GM12878 (cell line): ENCODE measurements around the gene RUFY3. TPM values are rescaled to one million over a fixed set of nuclear protein-coding genes. Genes with fewer than 3 reads are reported as not detected.

Experiments used
- ATAC-seq: fragments of 200-7000 bp; cut with Tn5 transposase; 3 replicates; pipeline ENCODE4 v1.9.1; 2020; ENCODE audit warnings: mild to moderate bottlenecking, moderate library complexity
- BruUV-seq: library from RNA; stranded (reverse); fragments of 400-500 nt; replicated peaks from 2 replicates; lab custom pipeline; 2021; lab: Mats Ljungman, UMichigan
- CTCF ChIA-PET: fragments of 300-600 bp; sonication (Branson Sonifier 250); formaldehyde crosslinking; extraction: SDS; loops from one replicate; lab custom pipeline; 2021; ENCODE audit warnings: inconsistent platforms; lab: Yijun Ruan, JAX
- POLR2A ChIA-PET: fragments of 350-600 bp; formaldehyde crosslinking; extraction: SDS; loops from one replicate; lab custom pipeline; 2021; ENCODE audit warnings: inconsistent platforms; lab: Charles Lee
- RAD21 ChIA-PET: fragments of 300-600 bp; sonication (Branson Sonifier 250); formaldehyde crosslinking; loops from one replicate; lab custom pipeline; 2023; ENCODE audit warnings: antibody characterized with exemption; ENCODE audit not compliant: unreplicated experiment; lab: Charles Lee
- SMC1A ChIA-PET: fragments of 300-600 bp; sonication (Branson Sonifier 250); formaldehyde crosslinking; loops from one replicate; lab custom pipeline; 2023; ENCODE audit not compliant: unreplicated experiment, uncharacterized antibody; lab: Charles Lee
- DNase-seq: peaks from one replicate; pipeline ENCODE4 v3.0.0-alpha.2; 2011; ENCODE audit warnings: low read depth, low spot score
- FAIRE-seq: peaks from 3 replicates; lab custom pipeline; 2011; peaks lifted over from hg19 to GRCh38; lab: Jason Lieb, UNC
- H2AFZ ChIP-seq: 2 replicates; pipeline ENCODE4 v1.6.0; 2011; ENCODE audit warnings: low read depth, low read length, control low read depth; ENCODE audit not compliant: control insufficient read depth
- H3K27ac ChIP-seq: 2 replicates; pipeline ENCODE4 v1.5.1; 2011; ENCODE audit warnings: control low read depth; ENCODE audit not compliant: control insufficient read depth, insufficient read depth
- H3K27me3 ChIP-seq, 2 experiments: replicated peaks in 1 of 2; 2 replicates each; pipeline versions ENCODE4 v1.6.0 to v1.6.1; 2011; ENCODE audit warnings: low read length in 1 of 2; ENCODE audit not compliant: control insufficient read depth in 2 of 2, insufficient read depth in 2 of 2
- H3K36me3 ChIP-seq, 2 experiments: 2 replicates each; pipeline ENCODE4 v1.5.1; 2011; ENCODE audit warnings: low read length in 1 of 2; ENCODE audit not compliant: control insufficient read depth in 2 of 2, insufficient read depth in 2 of 2
- H3K4me1 ChIP-seq: 2 replicates; pipeline ENCODE4 v1.6.1; 2011; ENCODE audit warnings: mild to moderate bottlenecking, low read length, moderate library complexity, mixed read lengths; ENCODE audit not compliant: control insufficient read depth, insufficient read depth
- H3K4me2 ChIP-seq: 2 replicates; pipeline ENCODE4 v1.6.0; 2011; ENCODE audit warnings: control low read depth; ENCODE audit not compliant: control insufficient read depth, insufficient read depth
- H3K4me3 ChIP-seq: fragments of 200-600 bp; sonication (generic); 2 replicates; pipeline ENCODE4 v1.5.1; 2016
- H3K79me2 ChIP-seq: 2 replicates; pipeline ENCODE4 v1.6.0; 2011; ENCODE audit warnings: low read length; ENCODE audit not compliant: control insufficient read depth, insufficient read depth
- H3K9ac ChIP-seq: 2 replicates; pipeline ENCODE4 v1.8.0; 2011; ENCODE audit warnings: low read length, control low read depth, mixed read lengths; ENCODE audit not compliant: control insufficient read depth, insufficient read depth
- H3K9me3 ChIP-seq: replicated peaks from 3 replicates; pipeline ENCODE4 v1.5.1; 2011; ENCODE audit warnings: mild to moderate bottlenecking, low read length; ENCODE audit not compliant: control insufficient read depth, insufficient read depth
- H4K20me1 ChIP-seq: 2 replicates; pipeline ENCODE4 v1.6.0; 2011; ENCODE audit not compliant: control insufficient read depth, insufficient read depth
- BCL3 ChIP-seq: IDR thresholded peaks from 2 replicates; pipeline ENCODE4 v1.6.1; 2011; ENCODE audit warnings: borderline replicate concordance, low read depth, mild to moderate bottlenecking, moderate library complexity, low read length; ENCODE audit not compliant: insufficient read depth, poor library complexity, severe bottlenecking
- BHLHE40 ChIP-seq, 2 experiments: fragments of 450-650 bp in 1 of 2; IDR thresholded peaks; 2 replicates each; pipeline ENCODE4 v1.6.1; 2011 to 2017; ENCODE audit warnings: low read depth in 2 of 2, borderline replicate concordance in 1 of 2, improper control_type of control experiment in 1 of 2, low read length in 1 of 2, mild to moderate bottlenecking in 1 of 2
- E4F1 ChIP-seq: fragments of 450-650 bp; IDR thresholded peaks from 2 replicates; pipeline ENCODE4 v1.6.1; 2018; ENCODE audit warnings: borderline replicate concordance, mild to moderate bottlenecking; ENCODE audit not compliant: partially characterized antibody
- EZH2 ChIP-seq: IDR thresholded peaks from 2 replicates; pipeline ENCODE4 v1.6.1; 2012; ENCODE audit warnings: low read depth, mild to moderate bottlenecking, control low read depth, inconsistent platforms, low read length, borderline replicate concordance; ENCODE audit not compliant: control insufficient read depth
- IKZF1 ChIP-seq: fragments of 450-650 bp; conservative IDR thresholded peaks from 2 replicates; pipeline ENCODE4 v1.6.1; 2017; ENCODE audit warnings: antibody characterized with exemption, mild to moderate bottlenecking
- IRF3 ChIP-seq: fragments of 450-650 bp; IDR thresholded peaks from 2 replicates; pipeline ENCODE4 v1.6.1; 2014; ENCODE audit warnings: mild to moderate bottlenecking
- NR2C1 ChIP-seq: fragments of 450-650 bp; IDR thresholded peaks from 2 replicates; pipeline ENCODE4 v1.6.1; 2017; ENCODE audit warnings: antibody characterized with exemption, mild to moderate bottlenecking, moderate library complexity
- PKNOX1 ChIP-seq: fragments of 450-650 bp; IDR thresholded peaks from 2 replicates; pipeline ENCODE4 v1.6.1; 2016; ENCODE audit warnings: mild to moderate bottlenecking
- RB1 ChIP-seq: fragments of 450-650 bp; formaldehyde crosslinking; IDR thresholded peaks from 2 replicates; pipeline ENCODE4 v1.6.1; 2017; ENCODE audit warnings: mild to moderate bottlenecking, borderline replicate concordance
- SIN3A ChIP-seq: IDR thresholded peaks from 2 replicates; pipeline ENCODE4 v1.6.1; 2012; ENCODE audit warnings: low read depth, low read length, improper control_type of control experiment
- SP1 ChIP-seq: IDR thresholded peaks from one replicate; pipeline ENCODE4 v1.6.1; 2011; ENCODE audit warnings: low read depth, low read length
- SPI1 ChIP-seq: IDR thresholded peaks from 2 replicates; pipeline ENCODE4 v1.6.1; 2011; ENCODE audit warnings: low read depth, mild to moderate bottlenecking, low read length, moderate library complexity, borderline replicate concordance; ENCODE audit not compliant: insufficient read depth
- SRF ChIP-seq, 2 experiments: IDR thresholded peaks; 2 replicates each; pipeline ENCODE4 v1.6.1; 2011; ENCODE audit warnings: low read depth in 2 of 2, low read length in 2 of 2, mild to moderate bottlenecking in 1 of 2, moderate library complexity in 1 of 2
- STAT1 ChIP-seq: fragments of 450-650 bp; conservative IDR thresholded peaks from 2 replicates; pipeline ENCODE4 v1.6.1; 2014; ENCODE audit warnings: antibody characterized with exemption, mild to moderate bottlenecking
- TARDBP ChIP-seq: IDR thresholded peaks from 2 replicates; pipeline ENCODE4 v1.6.1; 2016; ENCODE audit warnings: borderline replicate concordance
- ZNF384 ChIP-seq: IDR thresholded peaks from 2 replicates; pipeline ENCODE4 v1.6.1; 2012; ENCODE audit warnings: low read depth, mild to moderate bottlenecking, low read length, improper control_type of control experiment, borderline replicate concordance
- WGBS: methylation state at CpG from one replicate; pipeline ENCODE4 v1.1.6; 2016; ENCODE audit warnings: low lambda C conversion rate; ENCODE audit not compliant: insufficient replicate concordance, insufficient coverage; ENCODE audit errors: missing lambda C conversion rate; 5-methylcytosine and 5-hydroxymethylcytosine counted together
- in situ Hi-C: fragments of 300-500 bp; cut with MboI; formaldehyde crosslinking; loops from 9 replicates; pipeline ENCODE4 v1.14.3; 2018; ENCODE audit warnings: mixed read lengths
- intact Hi-C: fragments of 100-400 bp; cut with micrococcal nuclease; formaldehyde crosslinking; loops from one replicate; pipeline ENCODE4 v1.14.2; 2022; ENCODE audit not compliant: unreplicated experiment
- polyA plus RNA-seq, 11 experiments: library from polyadenylated mRNA; depleted of rRNA in 4 of 11; unstranded in 6 of 11; stranded (reverse) in 5 of 11; fragments of >200 nt; fragmentation: Nextera tagmentation in 4 of 11; fragmentation: Illumina TruSeq in 1 of 11; extraction: Ambion mirVana in 4 of 11; extraction: Trizol in 1 of 11; gene quantifications; 1 replicate in 1 of 11; 2 replicates in 10 of 11; pipeline versions ENCODE4 v1.2.1 to v1.2.3, GENCODE V29; 2011 to 2016; ENCODE audit warnings: inconsistent platforms in 2 of 11, missing spikeins in 2 of 11, low read depth in 1 of 11
- total RNA-seq, 4 experiments: library from RNA; depleted of rRNA in 3 of 4; stranded (reverse); fragments of >200 nt in 3 of 4; fragmentation: Illumina TruSeq in 1 of 4; extraction: Trizol in 1 of 4; gene quantifications; 2 replicates each; pipeline versions ENCODE4 v1.2.1 to v1.2.3, GENCODE V29; 2013 to 2021

Gene RUFY3
- total and polyA plus RNA-seq, 10 of the 15 experiments (the other 5 are each of a cell fraction or from before 2014, with no cell fraction given) = 5.1 to 28.3 (median 13.1) TPM

GRCh38 chr4:70839589-70840093 lies 117.9 kb downstream of the RUFY3 start, which contains the start of gene GRSF1:
TSS of gene GRSF1 (minus strand) at chr4:70839890. CDS start at chr4:70839827, 63 bp downstream.
- no peak for FAIRE-seq
- ChIA-PET CTCF (interaction anchor here (0.6 to 2.1 kb wide), 6 partner anchors 39 to 171 kb away, joined by 3 to 7 read pairs (median 3); no protein-coding TSS in a partner anchor), RAD21 (interaction anchor here (0.6 to 1.1 kb wide), 4 partner anchors 81 to 157 kb away, joined by 3 to 7 read pairs (median 3); no protein-coding TSS in a partner anchor), POLR2A (interaction anchor here (0.6 to 2.5 kb wide), 6 partner anchors 9 to 156 kb away, joined by 3 to 16 read pairs (median 5); partner anchors contain the start of gene DCK), SMC1A (interaction anchor here (0.9 to 4.3 kb wide), 5 partner anchors 62 to 155 kb away, joined by 3 to 24 read pairs (median 4); partner anchors contain the start of genes DCK and MOB1B)
- peak within 1 kb of the TSS; percentile 80 for H2AFZ ChIP-seq
- H3K9ac ChIP-seq = peak within 1 kb of the TSS; percentile 90
- DNase-seq = peak; percentile 60
- under 1% methylated on average over 38 of the region's 51 CpGs for whole genome bisulfite sequencing
- peaks cover 42% of the 10 kb centered on the region for H3K79me2 ChIP-seq
- H3K27me3 ChIP-seq = no peaks in the 10 kb centered on the region
- peak within 1 kb of the TSS; percentile 87 for H3K4me2 ChIP-seq
- ATAC-seq = peak; percentile 86
- intact Hi-C loops (loop anchor here (2.0 to 10.0 kb wide), 8 partner anchors 63 to 1275 kb away; partner anchors contain the start of genes DCK, MOB1B and UTP3), in situ Hi-C loops (loop anchor here (5.0 kb wide), 1 partner anchor 153 kb away; the partner anchor contains the start of gene DCK)
- H3K4me1 ChIP-seq = peaks cover 13% of the 10 kb centered on the region
- BruUV-seq = no TSS peak
- H3K9me3 ChIP-seq = no peaks in the 10 kb centered on the region
- H4K20me1 ChIP-seq = no peaks in the 10 kb centered on the region
- peak within 1 kb of the TSS; percentile 85 for H3K4me3 ChIP-seq
- H3K36me3 ChIP-seq = peaks cover 0 to 5% of the 10 kb centered on the region in 2 experiments; a peak in 1 of 4 replicates
- peak within 1 kb of the TSS; percentile 85 for H3K27ac ChIP-seq
- no peak for TF ChIP-seq IRF3
- TF ChIP-seq SP1 = peak; percentile 50
- TF ChIP-seq SPI1 = peak; percentile 49; the same call in 1 of the 2 replicates
- peak; percentile 33; the same call in 1 of the 2 replicates for TF ChIP-seq RB1
- peak; percentile 88 for TF ChIP-seq IKZF1
- TF ChIP-seq TARDBP = no peak
- TF ChIP-seq BCL3 = no peak
- TF ChIP-seq NR2C1 = 0 out of 2 replicates have a peak, but pooled peaks have one; percentile 14
- TF ChIP-seq EZH2 = no peak
- no peak for TF ChIP-seq ZNF384
- TF ChIP-seq SIN3A = peak; percentile 42; the same call in 1 of the 2 replicates
- TF ChIP-seq SRF (IDR thresholded peaks at IDR 0.05; ENCODE audit: low read depth in 2 of 2, low read length in 2 of 2) = peak in 1 of 2 experiments; percentile 3; a peak in 1 of 4 replicates
- 0 out of 2 replicates have a peak, but pooled peaks have one; percentile 23 for TF ChIP-seq STAT1
- peak; percentile 78 to 90 for TF ChIP-seq BHLHE40 (IDR thresholded peaks at IDR 0.05; ENCODE audit: borderline replicate concordance in 1 of 2, low read depth in 2 of 2, low read length in 1 of 2)
- no peak for TF ChIP-seq PKNOX1
- no peak for TF ChIP-seq E4F1
